ENCODE results near the gene CYP24A1.

CYP24A1 gene

DNA sequence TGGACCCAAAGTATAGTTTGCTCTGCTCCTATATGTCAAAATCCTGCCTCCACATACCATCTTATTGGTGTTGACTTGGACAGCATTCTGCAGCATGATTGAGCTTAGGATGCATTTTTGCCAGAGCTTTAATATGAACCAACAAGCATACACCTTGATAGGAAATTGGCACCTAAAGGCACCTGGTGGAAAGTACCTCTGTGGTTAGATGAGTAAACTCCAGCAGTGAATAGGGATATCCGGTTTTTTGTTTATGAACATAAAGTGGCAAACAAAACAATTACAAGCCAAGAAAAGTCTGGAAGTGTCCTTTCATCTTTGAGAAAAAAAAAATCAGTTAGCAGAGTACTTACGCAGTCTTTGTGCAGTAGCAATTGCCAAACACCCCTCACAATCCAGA is 6.2 kb upstream of the CYP24A1 start:
- no peak overlapping the region for H3K4me3 ChIP-seq (ENCODE audit: low read length)
- no peak for DNase-seq (ENCODE audit: low read depth, low spot score)

DNA sequence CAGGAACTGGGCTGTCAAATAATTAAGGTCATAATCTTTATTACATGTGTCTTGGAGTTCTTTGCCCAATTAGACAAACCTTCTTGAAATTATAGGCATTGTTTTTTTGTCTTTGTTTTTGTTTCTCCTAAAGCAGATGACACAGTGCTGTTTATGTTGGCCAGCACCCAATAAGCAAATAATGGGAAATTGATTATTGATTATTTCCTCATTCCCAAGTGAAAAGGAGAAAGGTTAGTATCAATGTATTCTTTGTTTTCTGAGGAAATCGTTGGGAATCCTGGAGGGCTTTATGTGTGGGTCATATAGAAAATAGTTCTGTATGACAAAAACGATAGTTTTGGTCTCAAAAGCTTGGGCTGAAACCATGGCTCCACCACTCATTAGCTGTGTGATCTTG is 4.5 kb upstream of the CYP24A1 start:
- DNase-seq (ENCODE audit: low read depth, low spot score), result no peak
- H3K4me3 ChIP-seq (ENCODE audit: low read length), result no peak overlapping the region

GRCh38 chr20:54177378-54177777 is 3.6 kb upstream of the CYP24A1 start:
- H3K4me3 ChIP-seq (ENCODE audit: low read length), result no peak overlapping the region
- DNase-seq (ENCODE audit: low read depth, low spot score), result no peak

DNA sequence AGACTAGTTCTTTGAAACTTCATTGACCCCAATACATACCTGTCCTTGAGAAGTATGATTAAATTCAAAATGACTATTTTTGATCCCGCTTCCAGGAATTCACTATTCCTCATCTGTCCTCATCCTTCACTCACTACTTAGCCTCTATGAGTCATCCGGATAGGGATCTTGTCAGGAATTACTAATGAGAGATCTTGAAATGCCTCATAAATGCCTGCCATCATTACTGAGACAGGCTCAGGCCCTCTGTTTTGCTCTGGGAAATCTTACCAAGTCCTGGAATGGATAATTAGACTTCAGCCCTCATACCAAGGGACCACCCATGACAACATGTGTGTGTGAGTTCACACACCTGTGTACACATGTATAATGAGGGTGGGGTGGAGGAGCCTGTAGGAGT is 2.8 kb upstream of the CYP24A1 start:
- H3K4me3 ChIP-seq (ENCODE audit: low read length), result no peak overlapping the region
- DNase-seq (ENCODE audit: low read depth, low spot score), result no peak

GRCh38 chr20:54174457-54175175 is 830 bp upstream of the CYP24A1 start:
- H3K4me3 ChIP-seq (ENCODE audit: low read length), result no peak overlapping the region
- no peak for DNase-seq (ENCODE audit: low read depth, low spot score)

DNA sequence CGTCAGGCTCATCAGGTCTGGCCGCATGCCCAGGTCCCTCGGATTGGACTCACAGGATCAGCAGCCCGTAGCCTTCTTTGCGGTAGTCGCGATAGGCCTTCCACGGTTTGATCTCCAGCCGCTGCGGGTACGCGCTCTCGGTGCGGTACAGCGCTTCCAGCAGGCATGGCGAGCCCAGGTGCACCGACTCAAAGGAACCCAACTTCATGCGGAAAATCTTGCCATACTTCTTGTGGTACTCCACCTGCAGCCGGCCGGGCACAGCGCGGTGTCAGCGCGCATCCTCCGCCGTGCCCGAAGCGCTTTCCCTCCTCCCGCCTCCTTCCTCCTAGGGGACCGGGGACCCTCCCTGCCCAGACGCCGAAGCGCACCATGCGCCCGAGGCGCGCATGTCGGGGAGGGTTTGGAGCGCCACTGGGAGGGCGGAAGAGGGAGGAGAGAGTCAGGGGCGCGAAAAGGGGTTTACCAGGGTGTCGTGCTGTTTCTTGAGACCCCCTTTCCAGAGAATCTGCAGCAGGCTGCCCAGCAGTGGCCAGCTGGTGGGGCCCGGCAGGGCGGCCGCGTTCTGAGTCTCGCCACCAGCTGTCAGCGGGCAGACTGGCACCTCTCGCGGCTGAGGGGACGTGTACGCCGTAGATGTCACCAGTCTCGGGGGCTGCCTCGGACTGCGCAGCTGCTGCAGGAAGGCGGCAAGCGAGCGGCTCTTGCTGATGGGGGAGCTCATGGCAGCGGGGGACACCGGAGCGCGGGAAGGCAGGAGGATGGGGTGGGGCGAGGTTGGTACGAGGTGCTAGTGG is 732 bp downstream of the CYP24A1 start:
- DNase-seq (ENCODE audit: low read depth, low spot score), result no peak
- no peak overlapping the region for H3K4me3 ChIP-seq (ENCODE audit: low read length)

DNA sequence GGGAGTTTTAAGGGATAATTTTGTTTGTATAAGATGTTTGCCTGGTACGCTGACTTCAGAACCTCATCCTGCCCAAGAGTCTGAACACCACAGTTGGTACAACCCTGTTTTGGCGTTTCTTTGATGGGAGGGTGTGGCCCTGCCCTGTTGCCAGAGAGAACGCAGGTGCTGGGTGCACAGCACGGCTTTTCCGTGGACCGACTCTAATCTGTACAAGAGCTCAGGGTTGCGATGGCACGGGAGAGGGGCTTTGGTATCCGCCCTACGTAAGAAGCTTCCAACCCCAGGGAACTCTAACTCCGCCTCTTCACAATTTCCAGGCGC is 1.3 kb downstream of the CYP24A1 start:
- no peak for DNase-seq (ENCODE audit: low read depth, low spot score)
- H3K4me3 ChIP-seq (ENCODE audit: low read length), result no peak overlapping the region

GRCh38 chr20:54170963-54171362 is 2.8 kb downstream of the CYP24A1 start:
- no peak overlapping the region for H3K4me3 ChIP-seq (ENCODE audit: low read length)
- DNase-seq (ENCODE audit: low read depth, low spot score), result no peak

DNA sequence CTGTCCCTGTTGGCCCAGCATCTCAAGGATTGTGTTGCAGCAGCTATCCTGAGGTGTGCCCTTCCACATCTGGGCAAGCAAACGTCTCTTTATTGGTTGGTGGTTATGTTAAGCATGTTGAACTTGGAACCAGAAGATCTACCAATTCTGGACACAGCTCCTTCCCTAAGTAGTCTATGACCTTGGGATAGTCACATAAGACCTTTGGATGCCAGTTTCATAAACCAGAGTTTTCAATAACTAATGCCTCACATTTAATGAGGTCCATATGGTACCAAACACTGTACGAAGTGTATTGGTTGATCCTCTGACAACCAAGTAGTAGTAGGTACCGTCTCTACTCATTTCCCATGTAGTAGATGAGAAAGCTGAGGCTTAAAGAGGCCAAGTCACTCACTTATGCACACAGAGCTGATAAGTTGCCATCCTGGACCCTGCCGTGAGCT is 3.7 kb downstream of the CYP24A1 start:
- no peak overlapping the region for H3K4me3 ChIP-seq (ENCODE audit: low read length)
- no peak for DNase-seq (ENCODE audit: low read depth, low spot score)

- no peak overlapping the region for H3K4me3 ChIP-seq (ENCODE audit: low read length)
- no peak for DNase-seq (ENCODE audit: low read depth, low spot score)
Observed at GRCh38 chr20:54168961-54169862, 4.6 kb downstream of the CYP24A1 start.

GRCh38 chr20:54167909-54168872 is 5.6 kb downstream of the CYP24A1 start:
- no peak for DNase-seq (ENCODE audit: low read depth, low spot score)
- H3K4me3 ChIP-seq (ENCODE audit: low read length), result no peak overlapping the region

DNA sequence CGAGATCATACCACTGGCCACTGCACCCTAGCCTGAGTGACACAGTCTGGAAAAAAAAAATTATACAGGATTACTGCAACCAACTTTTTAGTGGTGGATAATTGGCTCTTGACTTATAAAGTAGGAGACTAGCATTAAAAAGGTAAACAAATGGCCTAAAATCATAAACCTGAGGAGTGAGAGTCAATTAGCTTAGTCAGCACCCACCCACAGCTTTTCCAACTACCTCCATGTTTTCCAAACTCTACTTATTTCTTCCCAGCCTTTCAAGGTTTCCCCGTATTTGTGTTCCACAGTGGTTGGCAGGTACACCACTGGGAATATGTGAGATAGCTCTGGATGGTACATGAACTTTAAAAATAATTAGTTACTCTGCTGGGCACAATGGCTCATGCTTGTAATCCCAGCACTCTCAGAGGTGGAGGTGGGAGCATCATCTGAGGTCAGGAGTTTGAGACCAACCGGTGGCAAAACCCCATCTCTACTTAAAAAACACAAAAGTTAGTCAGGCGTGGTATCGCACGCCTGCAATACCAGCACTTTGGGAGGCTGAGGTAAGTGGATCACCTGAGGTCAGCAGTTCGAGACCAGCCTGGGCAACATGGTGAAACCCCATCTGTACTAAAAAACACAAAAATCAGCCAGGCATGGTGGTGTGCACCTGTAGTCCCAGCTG is 6.7 kb downstream of the CYP24A1 start:
- no peak for DNase-seq (ENCODE audit: low read depth, low spot score)
- no peak overlapping the region for H3K4me3 ChIP-seq (ENCODE audit: low read length)

- H3K4me3 ChIP-seq (ENCODE audit: low read length), result no peak overlapping the region
- DNase-seq (ENCODE audit: low read depth, low spot score), result no peak
Observed at GRCh38 chr20:54165803-54166202, 8.0 kb downstream of the CYP24A1 start.

DNA sequence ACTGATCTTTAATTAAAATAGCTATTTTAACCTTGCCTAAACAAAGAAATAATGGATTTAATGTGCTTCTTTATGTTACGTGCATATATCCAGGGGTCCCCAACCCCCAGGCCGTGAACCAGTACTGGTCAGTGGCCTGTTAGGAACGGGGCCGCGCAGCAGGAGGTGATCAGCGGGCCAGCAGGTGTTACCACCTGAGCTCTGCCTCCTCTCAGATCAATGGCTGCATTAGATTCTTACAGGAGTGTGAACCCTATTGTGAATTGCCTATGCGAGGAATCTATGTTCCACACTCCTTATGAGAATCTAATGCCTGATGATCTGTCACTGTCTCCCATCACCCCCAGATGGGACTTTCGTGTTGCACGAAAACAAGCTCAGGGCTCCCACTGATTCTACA is 8.8 kb downstream of the CYP24A1 start:
- H3K4me3 ChIP-seq (ENCODE audit: low read length), result no peak overlapping the region
- no peak for DNase-seq (ENCODE audit: low read depth, low spot score)

DNA sequence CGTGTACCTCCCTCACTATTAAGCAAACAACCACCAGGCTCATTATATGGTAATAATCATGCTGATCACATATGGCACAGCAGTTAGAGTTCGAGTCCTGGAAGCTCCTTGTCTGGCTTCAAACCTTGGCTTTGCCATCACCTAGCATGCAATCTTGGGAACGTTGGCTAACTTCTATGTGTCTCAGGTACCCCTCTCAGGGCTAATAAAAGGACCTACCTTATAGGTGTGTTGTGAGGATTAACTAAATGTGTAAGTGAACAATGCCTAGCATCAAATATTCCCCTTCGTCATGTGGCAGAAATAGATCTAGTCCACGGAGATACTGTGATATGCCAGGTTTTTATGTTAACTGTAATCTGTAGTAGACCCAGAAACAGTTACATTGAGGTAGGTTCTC is 10.4 kb downstream of the CYP24A1 start:
- H3K4me3 ChIP-seq (ENCODE audit: low read length), result no peak overlapping the region
- no peak for DNase-seq (ENCODE audit: low read depth, low spot score)

DNA sequence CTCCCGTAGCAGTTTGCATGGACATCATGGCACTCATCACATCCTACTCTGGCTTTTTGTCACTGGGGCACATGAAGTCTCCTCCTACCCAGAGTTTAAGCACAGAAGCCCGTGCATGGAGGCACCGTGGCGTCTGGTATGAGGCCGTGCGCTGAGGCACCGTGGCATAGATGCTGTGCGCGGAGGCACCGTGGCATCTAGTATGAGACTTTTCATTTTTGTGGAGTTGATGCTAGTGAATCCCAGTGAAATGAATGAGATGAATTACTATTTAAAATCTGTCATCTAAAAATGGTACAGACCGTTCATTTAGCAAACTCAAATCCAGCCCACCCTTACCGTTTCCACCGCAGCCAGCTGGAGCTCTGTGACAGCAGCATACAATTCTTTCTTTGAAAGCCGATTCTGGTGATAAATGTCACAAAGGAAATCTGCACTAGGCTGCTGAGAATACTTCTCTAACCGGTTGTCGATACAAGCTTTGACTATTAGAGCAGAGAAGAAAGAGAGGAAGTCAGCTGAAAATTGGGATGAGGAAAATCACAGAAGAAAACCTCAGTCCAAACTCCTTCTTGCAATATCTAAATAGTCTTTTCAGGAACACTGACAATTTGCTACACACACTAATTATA is 11.3 kb downstream of the CYP24A1 start:
- H3K4me3 ChIP-seq (ENCODE audit: low read length), result no peak overlapping the region
- DNase-seq (ENCODE audit: low read depth, low spot score), result no peak

DNA sequence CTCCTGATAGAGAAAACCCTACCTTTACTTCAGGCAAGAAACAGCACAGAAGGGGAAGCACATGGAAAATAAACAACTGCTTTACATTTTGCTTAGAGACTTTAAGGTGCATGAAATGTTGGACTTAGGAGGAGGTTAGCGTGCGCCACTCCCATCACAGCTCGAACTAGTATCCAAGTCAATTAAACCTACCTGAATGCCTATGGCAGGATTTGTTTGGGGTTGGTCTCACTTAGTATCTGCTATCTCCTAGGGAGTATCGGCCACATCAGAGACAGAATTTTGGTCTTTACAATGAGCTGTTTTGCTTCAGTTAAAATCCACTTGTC is 12.0 kb downstream of the CYP24A1 start:
- H3K4me3 ChIP-seq (ENCODE audit: low read length), result no peak overlapping the region
- no peak for DNase-seq (ENCODE audit: low read depth, low spot score)

All from Jurkat, Clone E6-1 (cell line).